GM06990 (cell line): ENCODE measurements around the gene IFIH1.

ENCODE experiments used
- DNase-seq: peaks from one replicate; pipeline ENCODE4 v3.0.0-alpha.2; 2011; ENCODE audit not compliant: insufficient read length; ENCODE audit errors: extremely low read depth
- H3K27me3 ChIP-seq: replicated peaks from 2 replicates; pipeline ENCODE4 v1.6.0; 2011; ENCODE audit warnings: low read length; ENCODE audit not compliant: control insufficient read depth, insufficient read depth
- H3K36me3 ChIP-seq: 2 replicates; pipeline ENCODE4 v1.5.1; 2011; ENCODE audit warnings: low read length; ENCODE audit not compliant: control insufficient read depth, insufficient read depth
- H3K4me3 ChIP-seq: replicated peaks from 2 replicates; pipeline ENCODE4 v1.5.1; 2011; ENCODE audit warnings: low read depth, mild to moderate bottlenecking, control low read depth, low read length
- CTCF ChIP-seq: IDR thresholded peaks from 2 replicates; pipeline ENCODE4 v1.5.1; 2011; ENCODE audit warnings: low read length, control low read depth, mild to moderate bottlenecking, inconsistent platforms; ENCODE audit not compliant: insufficient read depth, poor library complexity, severe bottlenecking

Gene IFIH1

GRCh38 chr2:162317861-162318327 lies 590 bp downstream of the IFIH1 start:
- TF ChIP-seq CTCF, result no peak
- DNase-seq, result peak; percentile 58
- H3K36me3 ChIP-seq, result no peaks in the 10 kb centered on the region; the same call in 1 of the 2 replicates
- no peaks in the 10 kb centered on the region for H3K27me3 ChIP-seq
- H3K4me3 ChIP-seq, result peak overlapping the region; percentile 100

GRCh38 chr2:162317058-162317742 lies 1.3 kb downstream of the IFIH1 start:
- DNase-seq, result no peak
- Histone ChIP-seq H3K36me3 (no peaks in the 10 kb centered on the region; the same call in 1 of the 2 replicates), H3K4me3 (peak overlapping the region; percentile 100), H3K27me3 (no peaks in the 10 kb centered on the region)
- no peak for TF ChIP-seq CTCF

GRCh38 chr2:162316590-162316989 lies 1.9 kb downstream of the IFIH1 start:
- H3K36me3 ChIP-seq, result no peaks in the 10 kb centered on the region; the same call in 1 of the 2 replicates
- no peak for TF ChIP-seq CTCF
- no peaks in the 10 kb centered on the region for H3K27me3 ChIP-seq
- peak overlapping the region; percentile 100 for H3K4me3 ChIP-seq
- no peak for DNase-seq

GRCh38 chr2:162315938-162316337 lies 2.5 kb downstream of the IFIH1 start:
- DNase-seq, result no peak
- no peak for TF ChIP-seq CTCF
- Histone ChIP-seq H3K4me3 (peak overlapping the region; percentile 100), H3K27me3 (no peaks in the 10 kb centered on the region), H3K36me3 (no peaks in the 10 kb centered on the region; the same call in 1 of the 2 replicates)

- Histone ChIP-seq H3K27me3 (no peaks in the 10 kb centered on the region), H3K4me3 (no peak overlapping the region), H3K36me3 (no peaks in the 10 kb centered on the region; the same call in 1 of the 2 replicates)
- TF ChIP-seq CTCF, result no peak
- DNase-seq, result no peak
Observed at GRCh38 chr2:162312853-162313252, 5.6 kb downstream of the IFIH1 start.
